ENCODE results near the gene AQP9. TPM values are rescaled to one million over a fixed set of nuclear protein-coding genes. Genes with fewer than 3 reads are reported as not detected.

The AQP9 gene
- 2.0 and 142 TPM in 2 replicates for total RNA-seq

GRCh38 chr15:58138106-58138505, at the start of gene AQP9:
Gene AQP9, plus strand, starts transcription at chr15:58138381. Its CDS starts 185 bp downstream, at chr15:58138566.

Small RNA genes lying within 50 kb of the gene (small RNA-seq; reads per million reads assigned to genes)
- gene MTCO3P23 = not detected

Other genes with a start within 250 kb of the AQP9 start
- 0.79 and 4.3 TPM in 2 replicates for gene ALDH1A2, start 72.7 kb upstream of the AQP9 start, total RNA-seq

Measured in placental epithelial cell (primary cell).